Stimulated activated CD4-positive, alpha-beta T cell treated with anti-CD3 and anti-CD28 coated beads, Interleukin-12 subunit alpha, Interleukin-12 subunit beta, amount 100 ng/mL, for 24 hours (primary cell): ENCODE data around the gene OR2B2.

ENCODE experiments used
- DNase-seq, 2 experiments: peaks; one replicate each; pipeline ENCODE4 v3.0.0-alpha.2; 2020; ENCODE audit warnings: low read depth in 2 of 2

The OR2B2 gene

GRCh38 chr6:27893836-27894807 is 18.1 kb downstream of the OR2B2 start:
- peak; percentile 58 to 72 for DNase-seq

GRCh38 chr6:27893059-27893835 is 18.9 kb downstream of the OR2B2 start:
- peak; percentile 63 to 79 for DNase-seq

GRCh38 chr6:27892649-27893058 is 19.5 kb downstream of the OR2B2 start:
- DNase-seq, result no peak

DNA sequence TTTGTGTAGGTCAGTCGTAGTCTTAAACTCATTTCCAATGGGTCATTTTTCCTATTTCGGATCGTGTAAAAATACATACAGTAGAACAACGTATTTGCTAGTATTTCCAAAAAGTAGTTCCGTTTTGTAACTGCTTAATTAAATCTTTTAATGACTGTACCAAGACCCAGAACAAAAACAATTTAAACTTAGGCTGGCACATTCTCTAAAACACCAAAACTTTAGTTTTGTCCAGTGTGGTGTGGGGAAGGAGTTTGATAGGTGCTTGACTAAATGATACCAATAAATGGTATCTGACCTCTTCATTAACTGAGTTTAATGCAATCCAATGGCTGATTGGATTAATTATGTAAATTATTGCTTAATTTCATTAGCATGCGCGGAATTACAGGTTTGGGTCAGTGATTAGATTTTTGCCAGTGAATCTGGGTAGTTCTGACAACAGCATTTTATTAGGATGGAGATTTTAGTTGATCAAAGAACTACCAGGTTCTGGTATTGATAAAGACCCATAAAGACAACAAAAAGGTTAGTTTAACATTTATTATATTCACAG is 20.8 kb downstream of the OR2B2 start:
- DNase-seq, result no peak

- DNase-seq, result peak in 1 of 2 experiments; percentile 46
Observed at GRCh38 chr6:27890445-27891319, 21.5 kb downstream of the OR2B2 start.

GRCh38 chr6:27889628-27890444 is 22.4 kb downstream of the OR2B2 start:
- no peak for DNase-seq

DNA sequence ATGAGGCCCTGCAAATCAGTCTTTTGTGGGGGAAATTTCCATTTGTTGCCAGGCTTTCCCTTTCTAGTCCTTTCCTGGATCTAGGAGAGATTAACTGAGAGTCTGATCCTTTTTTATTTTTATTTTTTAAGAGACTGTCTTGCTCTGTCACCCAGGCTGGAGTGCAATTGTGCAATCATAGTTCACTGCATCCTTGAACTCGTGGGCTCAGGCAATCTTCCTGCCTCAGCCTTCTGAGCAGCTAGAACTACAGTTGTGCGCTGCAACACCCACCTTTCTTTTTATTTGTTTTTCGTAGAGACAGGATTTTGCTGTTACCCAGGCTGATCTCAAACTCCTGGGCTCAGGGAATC is 22.9 kb downstream of the OR2B2 start:
- DNase-seq, result no peak

DNA sequence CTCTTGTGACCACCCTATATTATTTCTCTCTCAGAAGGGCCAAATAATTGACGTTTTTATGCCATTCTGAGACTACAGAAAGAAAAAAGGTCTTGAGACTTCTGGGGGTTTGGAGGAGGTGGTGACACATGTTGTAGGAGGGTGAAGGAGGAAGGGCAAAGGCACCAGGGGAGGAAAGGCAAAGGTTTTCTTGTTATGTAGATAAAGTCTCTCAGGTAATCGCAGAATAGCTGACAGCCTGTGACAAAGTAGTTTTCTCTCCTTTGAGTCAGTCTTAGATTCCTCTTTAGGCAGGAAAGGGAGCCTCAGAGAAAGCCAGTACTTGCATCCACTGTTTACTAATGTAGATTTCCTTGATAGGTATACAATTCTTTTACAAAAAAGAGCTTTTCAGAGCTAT is 23.6 kb downstream of the OR2B2 start:
- no peak for DNase-seq

DNA sequence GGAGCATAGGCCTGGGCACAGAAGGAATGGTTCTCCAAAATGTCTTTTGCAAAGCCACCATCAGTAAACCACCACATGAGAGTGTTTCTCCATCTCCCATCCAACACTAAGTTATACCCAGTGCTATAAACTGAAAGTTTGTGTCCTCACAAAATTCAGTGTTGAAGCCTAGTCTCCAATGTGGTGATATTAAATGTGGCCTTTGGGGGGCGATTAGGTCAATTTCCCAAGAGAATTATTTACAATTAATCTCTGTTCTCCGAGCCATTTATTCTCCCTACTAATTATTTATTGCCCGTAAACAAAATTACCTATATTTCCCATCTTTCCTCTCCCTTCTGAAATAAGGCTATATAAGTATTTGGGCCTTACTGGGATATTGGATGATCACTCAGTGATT is 26.1 kb downstream of the OR2B2 start:
- no peak for DNase-seq

DNA sequence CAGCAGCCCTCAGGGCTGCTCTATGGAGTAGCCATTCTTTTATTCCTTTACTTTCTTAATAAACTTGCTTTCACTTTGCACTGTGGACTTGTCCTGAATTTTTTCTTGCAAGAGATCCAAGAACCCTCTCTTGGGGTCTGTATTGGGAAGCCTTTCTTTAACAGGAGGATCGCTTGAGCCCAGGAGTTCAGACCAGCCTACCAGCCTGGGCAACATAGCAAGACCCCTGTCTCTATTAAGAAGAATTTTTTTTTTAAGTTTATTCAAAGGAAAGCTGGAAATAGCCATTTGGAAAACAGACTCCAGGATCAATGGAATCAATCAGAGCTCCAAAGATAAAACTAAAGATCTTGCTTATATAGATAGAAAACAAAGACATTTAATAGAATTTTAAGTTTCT is 29.1 kb downstream of the OR2B2 start:
- no peak for DNase-seq

- DNase-seq, result no peak
Observed at GRCh38 chr6:27882624-27883023, 29.6 kb downstream of the OR2B2 start.

- DNase-seq, result no peak
Observed at GRCh38 chr6:27879837-27880236, 32.4 kb downstream of the OR2B2 start.

GRCh38 chr6:27874016-27874415 is 38.2 kb downstream of the OR2B2 start:
- DNase-seq, result no peak

GRCh38 chr6:27873021-27873940 is 38.9 kb downstream of the OR2B2 start:
- peak in 1 of 2 experiments; percentile 58 for DNase-seq

GRCh38 chr6:27872642-27873020 is 39.6 kb downstream of the OR2B2 start:
- no peak for DNase-seq

- peak; percentile 63 to 66 for DNase-seq
Observed at GRCh38 chr6:27871924-27872638, 40.1 kb downstream of the OR2B2 start.

GRCh38 chr6:27870291-27870870 is 41.8 kb downstream of the OR2B2 start:
- no peak for DNase-seq

DNA sequence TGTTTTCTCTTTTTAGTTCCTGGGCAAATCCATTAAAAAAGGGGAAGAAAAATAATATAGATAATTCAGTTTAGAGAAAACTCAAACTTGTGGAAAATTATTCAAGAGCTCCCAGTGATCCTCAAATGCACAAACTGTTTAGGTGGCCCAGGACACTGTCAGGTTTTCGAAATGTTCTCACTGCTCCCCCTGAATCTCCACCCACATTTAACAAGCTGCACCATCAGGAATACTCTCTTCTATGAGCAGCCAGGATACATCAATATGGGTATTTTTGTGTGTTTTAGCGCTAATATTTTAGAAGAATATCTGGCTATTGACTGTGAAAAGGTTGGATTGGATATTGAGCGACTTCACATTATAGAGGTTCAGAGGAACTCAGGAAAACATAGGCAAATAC is 43.9 kb downstream of the OR2B2 start:
- DNase-seq, result no peak

- DNase-seq, result no peak
Observed at GRCh38 chr6:27867945-27868300, 44.3 kb downstream of the OR2B2 start.
